Measurements from ENCODE around the gene API5.

API5 gene

DNA sequence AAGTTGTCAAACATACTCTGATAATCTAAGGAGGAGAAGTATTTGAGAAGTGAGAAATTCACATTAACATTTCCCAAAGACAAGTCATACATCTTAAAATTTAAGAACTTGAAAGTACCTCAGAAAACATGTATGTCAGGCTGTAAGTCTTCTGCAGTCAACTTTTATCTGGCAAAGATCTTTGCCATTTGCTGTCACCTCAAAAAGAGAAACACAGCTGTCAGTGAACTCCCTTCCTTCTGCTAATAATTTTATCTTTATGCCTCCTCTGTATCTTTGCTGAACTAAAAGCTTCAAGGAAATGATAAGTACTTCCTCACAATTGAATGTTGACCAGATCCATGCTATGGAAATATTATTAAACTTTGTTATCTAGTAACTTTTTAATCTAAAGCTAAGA, 65.6 kb downstream of the API5 start:
- TF ChIP-seq, protein P1, sequence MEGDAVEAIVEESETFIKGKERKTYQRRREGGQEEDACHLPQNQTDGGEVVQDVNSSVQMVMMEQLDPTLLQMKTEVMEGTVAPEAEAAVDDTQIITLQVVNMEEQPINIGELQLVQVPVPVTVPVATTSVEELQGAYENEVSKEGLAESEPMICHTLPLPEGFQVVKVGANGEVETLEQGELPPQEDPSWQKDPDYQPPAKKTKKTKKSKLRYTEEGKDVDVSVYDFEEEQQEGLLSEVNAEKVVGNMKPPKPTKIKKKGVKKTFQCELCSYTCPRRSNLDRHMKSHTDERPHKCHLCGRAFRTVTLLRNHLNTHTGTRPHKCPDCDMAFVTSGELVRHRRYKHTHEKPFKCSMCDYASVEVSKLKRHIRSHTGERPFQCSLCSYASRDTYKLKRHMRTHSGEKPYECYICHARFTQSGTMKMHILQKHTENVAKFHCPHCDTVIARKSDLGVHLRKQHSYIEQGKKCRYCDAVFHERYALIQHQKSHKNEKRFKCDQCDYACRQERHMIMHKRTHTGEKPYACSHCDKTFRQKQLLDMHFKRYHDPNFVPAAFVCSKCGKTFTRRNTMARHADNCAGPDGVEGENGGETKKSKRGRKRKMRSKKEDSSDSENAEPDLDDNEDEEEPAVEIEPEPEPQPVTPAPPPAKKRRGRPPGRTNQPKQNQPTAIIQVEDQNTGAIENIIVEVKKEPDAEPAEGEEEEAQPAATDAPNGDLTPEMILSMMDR (IDR thresholded peaks at IDR 0.05; ENCODE audit: low read depth, low read length): no peak
- Histone ChIP-seq H3K27ac (no peak overlapping the region), H3K27me3 (ENCODE audit: insufficient read depth, low read depth, severe bottlenecking) (no peaks in the 10 kb centered on the region), H3K36me3 (peaks cover 19% of the 10 kb centered on the region), H3K9me3 (ENCODE audit: severe bottlenecking) (no peaks in the 10 kb centered on the region), H3K4me3 (ENCODE audit: low read depth, low read length) (no peak overlapping the region)
- DNase-seq: no peak

DNA sequence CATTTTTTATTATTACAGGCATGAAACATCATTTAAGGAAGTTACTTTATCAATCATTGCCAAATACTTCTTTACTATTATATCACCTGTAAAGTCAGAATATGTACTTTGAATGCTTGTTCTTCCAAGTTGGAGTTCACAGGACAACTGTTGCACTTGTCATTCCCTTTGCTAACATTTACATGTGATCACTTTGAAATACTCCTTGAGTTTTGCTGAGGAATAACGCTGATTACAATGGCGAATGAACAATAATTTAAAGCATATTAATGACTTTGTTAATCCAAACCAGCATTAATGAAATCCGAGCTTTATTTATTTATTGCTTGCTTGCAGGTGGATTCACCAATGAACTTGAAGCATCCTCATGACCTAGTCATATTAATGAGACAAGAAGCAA, 67.1 kb downstream of the API5 start:
- H3K27ac ChIP-seq: no peak overlapping the region
- no peaks in the 10 kb centered on the region for H3K27me3 ChIP-seq (ENCODE audit: insufficient read depth, low read depth, severe bottlenecking)
- TF ChIP-seq, protein P1 (IDR thresholded peaks at IDR 0.05; ENCODE audit: low read depth, low read length): no peak
- no peak for DNase-seq
- H3K36me3 ChIP-seq: peaks cover 19% of the 10 kb centered on the region
- H3K9me3 ChIP-seq (ENCODE audit: severe bottlenecking): no peaks in the 10 kb centered on the region
- no peak overlapping the region for H3K4me3 ChIP-seq (ENCODE audit: low read depth, low read length)

DNA sequence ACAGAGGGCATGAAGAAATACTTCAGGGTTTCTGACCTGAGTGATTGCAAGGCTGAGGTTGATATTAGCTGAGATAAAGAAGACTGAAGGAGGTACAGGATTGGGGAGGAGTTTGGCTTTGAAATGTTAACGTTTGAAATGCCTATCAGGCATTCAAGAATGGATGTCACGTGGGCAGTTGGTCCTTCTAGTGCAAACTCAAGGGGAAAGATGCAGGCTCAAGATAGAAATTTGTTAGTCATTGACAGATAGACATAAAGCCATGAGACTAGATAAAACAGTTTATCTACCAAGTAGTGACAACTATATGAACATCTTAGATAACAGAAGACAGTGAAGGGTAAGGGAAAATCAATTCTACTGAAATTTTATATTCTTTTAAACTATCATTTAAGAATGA, 70.0 kb downstream of the API5 start:
- no peak for DNase-seq
- Histone ChIP-seq H3K9me3 (ENCODE audit: severe bottlenecking) (no peaks in the 10 kb centered on the region), H3K4me3 (ENCODE audit: low read depth, low read length) (no peak overlapping the region), H3K27ac (no peak overlapping the region), H3K27me3 (ENCODE audit: insufficient read depth, low read depth, severe bottlenecking) (no peaks in the 10 kb centered on the region), H3K36me3 (peaks cover 26% of the 10 kb centered on the region)
- TF ChIP-seq, protein P1 (IDR thresholded peaks at IDR 0.05; ENCODE audit: low read depth, low read length): no peak

DNA sequence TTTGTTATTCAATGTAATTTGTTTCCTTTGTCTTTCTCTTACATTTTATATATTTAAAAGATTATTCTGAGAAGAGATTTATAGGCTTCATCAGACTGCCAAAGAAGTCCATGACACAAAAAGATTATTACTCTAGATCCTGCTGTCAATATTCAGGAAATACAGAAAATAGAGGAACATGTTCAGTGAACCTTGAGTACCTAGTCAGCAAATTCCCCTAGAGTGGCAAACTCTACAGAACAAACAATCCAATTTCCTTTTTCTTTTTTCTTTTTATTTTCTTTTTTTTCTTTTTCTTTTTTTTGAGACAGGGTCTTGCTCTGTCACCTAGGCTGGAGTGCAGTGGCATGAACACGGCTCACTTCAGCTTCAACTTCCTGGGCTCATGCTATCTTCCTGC, 70.8 kb downstream of the API5 start:
- Histone ChIP-seq H3K27ac (no peak overlapping the region), H3K36me3 (peaks cover 29% of the 10 kb centered on the region)
- TF ChIP-seq, protein P1 (IDR thresholded peaks at IDR 0.05; ENCODE audit: low read depth, low read length): no peak

DNA sequence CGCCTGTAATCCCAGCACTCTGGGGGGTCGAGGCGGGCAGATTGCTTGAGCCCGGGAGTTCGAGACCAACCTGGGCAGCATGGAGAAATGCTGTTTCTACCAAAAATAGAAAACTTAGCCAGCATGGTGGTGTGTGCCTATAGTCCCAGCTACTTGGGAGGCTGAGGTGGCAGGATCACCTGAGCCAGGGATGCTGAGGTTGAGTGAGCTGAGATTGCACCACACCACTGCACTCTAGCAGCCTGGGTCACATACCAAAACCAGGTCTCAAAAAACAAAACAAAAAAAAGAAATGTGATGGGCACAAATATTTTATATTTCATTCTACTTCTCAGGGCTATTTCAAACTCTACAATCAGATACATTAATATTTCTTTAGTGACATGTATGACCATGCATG, 72.6 kb downstream of the API5 start:
- no peaks in the 10 kb centered on the region for H3K27me3 ChIP-seq (ENCODE audit: insufficient read depth, low read depth, severe bottlenecking)
- H3K9me3 ChIP-seq (ENCODE audit: severe bottlenecking): no peaks in the 10 kb centered on the region
- no peak overlapping the region for H3K4me3 ChIP-seq (ENCODE audit: low read depth, low read length)
- no peak overlapping the region for H3K27ac ChIP-seq
- peaks cover 26% of the 10 kb centered on the region for H3K36me3 ChIP-seq
- TF ChIP-seq, protein P1 (IDR thresholded peaks at IDR 0.05; ENCODE audit: low read depth, low read length): no peak
- no peak for DNase-seq

More for the DNA sequence above, 70.8 kb downstream of the API5 start:
- DNase-seq: no peak
- Histone ChIP-seq H3K9me3 (ENCODE audit: severe bottlenecking) (no peaks in the 10 kb centered on the region), H3K27me3 (ENCODE audit: insufficient read depth, low read depth, severe bottlenecking) (no peaks in the 10 kb centered on the region), H3K4me3 (ENCODE audit: low read depth, low read length) (no peak overlapping the region)

DNA sequence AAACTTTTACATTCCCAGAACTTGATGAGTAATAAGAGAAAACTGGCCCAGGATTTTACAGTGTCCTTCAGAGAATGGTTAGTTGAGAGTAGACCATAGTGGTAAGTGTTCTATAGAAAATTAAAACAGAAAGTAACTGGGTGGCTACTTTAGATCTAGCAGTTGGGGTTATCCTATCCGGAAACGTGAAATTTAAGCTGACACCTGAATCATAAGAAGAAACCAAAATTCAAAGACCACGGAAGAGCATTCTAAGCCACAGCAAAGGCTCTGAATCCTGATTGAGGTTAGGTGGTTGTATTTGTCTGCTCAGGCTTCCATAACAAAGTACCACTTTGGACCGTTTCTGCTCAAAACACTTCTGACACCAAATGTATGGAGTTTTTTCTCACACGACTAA, 80.9 kb downstream of the API5 start:
- Histone ChIP-seq H3K27ac (no peak overlapping the region), H3K27me3 (ENCODE audit: insufficient read depth, low read depth, severe bottlenecking) (no peaks in the 10 kb centered on the region), H3K9me3 (ENCODE audit: severe bottlenecking) (no peaks in the 10 kb centered on the region), H3K4me3 (ENCODE audit: low read depth, low read length) (no peak overlapping the region), H3K36me3 (peaks cover 48% of the 10 kb centered on the region)
- TF ChIP-seq, protein P1 (IDR thresholded peaks at IDR 0.05; ENCODE audit: low read depth, low read length): no peak
- DNase-seq: no peak

Measured in WERI-Rb-1 (cell line).